ENCODE measurements around the gene NAIF1.
"Not testable (repeated sequence)": the region's sequence is repeated elsewhere in the genome, so short reads cannot be mapped to it uniquely, and the experiment has no call there.

Gene NAIF1, protein sequence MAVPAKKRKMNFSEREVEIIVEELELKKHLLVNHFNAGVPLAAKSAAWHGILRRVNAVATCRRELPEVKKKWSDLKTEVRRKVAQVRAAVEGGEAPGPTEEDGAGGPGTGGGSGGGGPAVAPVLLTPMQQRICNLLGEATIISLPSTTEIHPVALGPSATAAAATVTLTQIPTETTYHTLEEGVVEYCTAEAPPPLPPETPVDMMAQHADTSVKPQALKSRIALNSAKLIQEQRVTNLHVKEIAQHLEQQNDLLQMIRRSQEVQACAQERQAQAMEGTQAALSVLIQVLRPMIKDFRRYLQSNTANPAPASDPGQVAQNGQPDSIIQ

DNA sequence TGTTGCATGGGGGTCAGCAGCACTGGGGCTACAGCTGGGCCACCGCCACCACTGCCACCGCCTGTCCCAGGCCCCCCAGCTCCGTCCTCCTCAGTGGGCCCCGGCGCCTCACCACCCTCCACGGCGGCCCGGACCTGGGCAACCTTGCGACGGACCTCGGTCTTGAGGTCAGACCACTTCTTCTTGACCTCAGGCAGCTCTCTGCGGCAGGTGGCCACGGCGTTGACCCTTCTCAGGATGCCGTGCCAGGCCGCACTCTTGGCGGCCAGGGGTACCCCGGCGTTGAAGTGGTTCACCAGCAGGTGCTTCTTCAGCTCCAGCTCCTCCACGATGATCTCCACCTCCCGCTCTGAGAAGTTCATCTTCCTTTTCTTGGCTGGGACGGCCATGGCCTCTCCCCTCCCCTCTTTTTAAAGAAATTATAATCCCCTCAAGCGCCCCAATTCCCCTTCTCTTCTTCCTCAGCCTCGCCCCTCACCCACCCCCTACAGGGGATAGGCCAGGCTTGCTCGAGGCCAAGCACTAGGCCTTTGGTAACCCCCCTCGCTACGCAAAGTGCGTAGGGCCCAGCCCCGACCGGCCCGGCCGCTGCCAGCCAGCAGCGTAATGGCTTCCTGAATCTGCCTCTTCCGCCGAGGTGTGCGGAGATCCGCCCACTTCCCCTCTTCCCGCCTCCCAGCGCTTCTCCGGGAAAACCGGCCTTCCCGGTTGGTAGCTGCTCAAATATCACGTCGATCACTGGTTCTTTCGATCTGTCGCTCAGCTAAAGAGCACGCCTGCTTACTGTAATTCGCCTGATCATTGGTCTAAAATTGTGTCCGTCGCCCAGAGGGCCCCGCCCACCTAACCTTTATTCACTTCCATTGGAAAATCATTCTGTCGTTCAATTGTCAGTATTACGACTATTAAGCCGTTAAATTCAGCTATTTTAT lies at the start of gene NAIF1:
NAIF1 (minus strand) TSS at position 608 of the 932 bp plus-strand sequence; CDS start at position 389, 219 bp downstream.
- DNase-seq (ENCODE audit: low read depth) = peak; percentile 99
- H3K4me3 ChIP-seq (ENCODE audit: control insufficient read depth, low read depth, low read length) = peak within 1 kb of the TSS; percentile 74
- TF ChIP-seq, protein P1, sequence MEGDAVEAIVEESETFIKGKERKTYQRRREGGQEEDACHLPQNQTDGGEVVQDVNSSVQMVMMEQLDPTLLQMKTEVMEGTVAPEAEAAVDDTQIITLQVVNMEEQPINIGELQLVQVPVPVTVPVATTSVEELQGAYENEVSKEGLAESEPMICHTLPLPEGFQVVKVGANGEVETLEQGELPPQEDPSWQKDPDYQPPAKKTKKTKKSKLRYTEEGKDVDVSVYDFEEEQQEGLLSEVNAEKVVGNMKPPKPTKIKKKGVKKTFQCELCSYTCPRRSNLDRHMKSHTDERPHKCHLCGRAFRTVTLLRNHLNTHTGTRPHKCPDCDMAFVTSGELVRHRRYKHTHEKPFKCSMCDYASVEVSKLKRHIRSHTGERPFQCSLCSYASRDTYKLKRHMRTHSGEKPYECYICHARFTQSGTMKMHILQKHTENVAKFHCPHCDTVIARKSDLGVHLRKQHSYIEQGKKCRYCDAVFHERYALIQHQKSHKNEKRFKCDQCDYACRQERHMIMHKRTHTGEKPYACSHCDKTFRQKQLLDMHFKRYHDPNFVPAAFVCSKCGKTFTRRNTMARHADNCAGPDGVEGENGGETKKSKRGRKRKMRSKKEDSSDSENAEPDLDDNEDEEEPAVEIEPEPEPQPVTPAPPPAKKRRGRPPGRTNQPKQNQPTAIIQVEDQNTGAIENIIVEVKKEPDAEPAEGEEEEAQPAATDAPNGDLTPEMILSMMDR (IDR thresholded peaks at IDR 0.05; ENCODE audit: control insufficient read depth, insufficient read depth, low read depth, low read length, missing control alignments) = no peak

DNA sequence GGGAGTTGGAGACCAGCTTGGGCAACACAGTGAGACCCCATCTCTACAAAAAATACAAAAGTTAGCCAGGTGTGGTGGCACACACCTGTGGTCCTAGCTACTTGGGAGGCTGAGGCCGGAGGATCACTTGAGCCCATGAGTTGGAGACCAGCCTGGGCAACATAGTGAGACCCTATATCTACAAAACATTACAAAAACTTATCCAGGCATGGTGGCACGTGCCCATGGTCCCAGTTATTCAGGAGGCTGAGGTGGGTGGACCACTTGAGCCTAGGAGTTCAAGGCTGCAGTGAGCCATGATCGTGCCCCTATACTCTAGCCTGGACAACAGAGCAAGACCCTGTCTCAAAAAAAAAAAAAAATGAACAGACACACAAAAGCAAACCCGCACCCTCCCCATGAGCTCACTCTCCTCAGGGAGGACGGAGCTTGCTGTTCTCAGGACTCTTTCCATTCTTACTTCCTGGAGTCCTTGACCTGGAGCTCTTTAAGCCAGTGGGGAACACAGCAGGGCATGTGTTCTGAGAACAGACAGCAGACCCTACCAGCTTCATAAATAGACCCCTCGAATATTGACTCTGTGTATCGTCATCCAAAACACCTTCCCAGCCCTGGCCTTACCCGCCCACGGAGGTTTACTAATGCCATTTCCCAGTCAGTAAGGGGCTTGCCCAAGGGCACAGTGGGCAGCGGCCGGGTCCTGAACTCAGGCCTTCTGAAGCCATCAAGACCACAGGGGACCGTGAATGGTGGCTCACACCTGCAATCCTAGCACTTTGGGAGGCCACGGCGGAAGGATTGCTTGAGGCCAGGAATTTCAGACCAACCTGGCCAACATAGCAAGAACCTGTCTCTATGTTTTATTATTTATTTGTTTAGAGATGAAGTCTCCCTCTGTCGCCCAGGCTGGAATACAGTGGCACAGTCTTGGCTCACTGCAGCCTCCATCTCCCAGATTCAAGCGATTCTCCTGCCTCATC lies 49.3 kb upstream of the NAIF1 start:
- no peak overlapping the region for H3K4me3 ChIP-seq (ENCODE audit: control insufficient read depth, low read depth, low read length)
- DNase-seq (ENCODE audit: low read depth) = no peak
- TF ChIP-seq, protein P1 (IDR thresholded peaks at IDR 0.05; ENCODE audit: control insufficient read depth, insufficient read depth, low read depth, low read length, missing control alignments) = no peak

DNA sequence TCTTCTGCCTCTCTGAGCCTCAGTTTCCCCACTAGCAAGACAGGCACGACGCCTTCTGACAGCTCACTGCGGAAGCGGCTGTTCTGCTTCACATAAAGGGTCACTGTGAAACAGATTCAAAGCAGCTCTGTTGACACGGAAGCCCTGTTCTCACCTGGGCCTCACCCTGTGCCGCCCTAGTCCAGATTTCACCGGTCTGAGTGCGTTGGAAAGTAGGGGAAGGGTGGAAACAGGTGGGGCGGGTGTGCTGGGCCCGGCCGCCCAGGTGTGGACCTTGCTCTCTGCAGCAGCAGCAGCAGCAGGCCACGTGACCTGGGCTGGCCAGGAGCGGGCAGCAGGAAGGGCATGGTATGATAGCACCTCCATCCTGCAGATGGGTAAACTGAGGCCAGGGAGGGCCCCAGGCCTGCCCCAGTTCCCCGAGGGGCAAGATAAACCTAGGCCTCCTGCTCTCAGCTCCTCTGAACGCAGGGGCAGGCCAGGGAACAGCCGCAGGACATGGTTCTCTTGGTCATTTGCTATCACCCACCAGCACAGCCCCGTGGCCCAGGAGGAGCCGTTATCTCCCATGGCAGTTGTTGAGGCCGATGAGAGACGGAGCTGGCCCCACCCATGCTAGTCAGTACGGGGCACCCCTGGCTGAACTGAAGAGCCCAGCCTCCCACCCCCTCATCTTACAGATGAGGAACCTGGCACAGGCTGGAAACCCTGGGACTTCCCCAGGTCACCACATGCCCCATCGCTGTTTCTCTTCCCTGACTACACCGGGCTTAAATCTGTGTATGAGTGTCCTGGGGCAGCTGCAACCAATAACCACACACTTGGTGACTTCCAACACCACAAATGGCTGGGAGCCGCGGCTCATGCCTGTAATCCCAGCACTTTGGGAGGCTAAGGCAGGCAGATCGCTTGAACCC lies 48.3 kb upstream of the NAIF1 start:
- DNase-seq (ENCODE audit: low read depth) = no peak
- H3K4me3 ChIP-seq (ENCODE audit: control insufficient read depth, low read depth, low read length) = no peak overlapping the region
- TF ChIP-seq, protein P1 (IDR thresholded peaks at IDR 0.05; ENCODE audit: control insufficient read depth, insufficient read depth, low read depth, low read length, missing control alignments) = no peak

DNA sequence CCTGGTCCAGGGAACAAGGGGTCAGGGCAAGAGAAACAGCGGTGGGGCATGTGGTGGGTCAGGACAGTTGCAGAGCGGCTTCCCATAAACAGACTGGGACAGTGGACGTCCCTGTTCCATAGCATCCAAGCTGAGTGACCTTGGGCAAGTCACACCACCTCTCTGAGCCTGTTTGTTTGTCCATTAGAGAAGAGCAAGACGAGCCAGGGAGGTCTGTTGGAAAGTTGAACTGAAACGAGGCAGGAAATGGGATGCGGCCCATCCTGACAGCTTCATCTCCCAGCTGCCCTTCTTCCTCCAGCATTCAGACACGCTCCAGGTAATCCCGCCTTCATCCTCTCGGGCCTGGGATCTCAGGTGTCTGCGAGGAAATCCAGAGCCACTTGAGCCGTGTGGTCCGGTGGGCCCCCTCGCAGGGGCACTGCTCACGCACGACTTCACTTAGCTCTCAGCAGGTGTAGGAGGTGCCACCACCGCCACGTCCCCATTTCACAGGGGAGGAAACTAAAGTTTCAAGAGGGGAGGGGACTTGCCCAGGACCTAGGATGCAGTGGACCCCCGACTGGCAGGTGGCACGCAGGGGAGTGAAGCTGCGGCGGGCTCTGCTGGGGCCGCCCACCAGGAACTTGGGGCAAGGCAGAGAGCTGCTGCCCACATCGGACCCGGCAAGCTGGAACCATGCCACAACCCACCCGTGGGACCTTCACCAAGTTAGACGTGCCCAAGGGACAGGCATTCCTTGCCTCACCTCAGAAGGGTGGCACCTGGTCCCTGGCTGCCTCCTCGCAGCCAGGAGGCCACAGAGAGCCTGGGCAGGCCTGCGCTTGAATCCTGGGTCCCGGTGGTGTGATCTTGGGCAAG lies 47.4 kb upstream of the NAIF1 start:
- H3K4me3 ChIP-seq (ENCODE audit: control insufficient read depth, low read depth, low read length) = no peak overlapping the region
- TF ChIP-seq, protein P1 (IDR thresholded peaks at IDR 0.05; ENCODE audit: control insufficient read depth, insufficient read depth, low read depth, low read length, missing control alignments) = no peak
- no peak for DNase-seq (ENCODE audit: low read depth)

DNA sequence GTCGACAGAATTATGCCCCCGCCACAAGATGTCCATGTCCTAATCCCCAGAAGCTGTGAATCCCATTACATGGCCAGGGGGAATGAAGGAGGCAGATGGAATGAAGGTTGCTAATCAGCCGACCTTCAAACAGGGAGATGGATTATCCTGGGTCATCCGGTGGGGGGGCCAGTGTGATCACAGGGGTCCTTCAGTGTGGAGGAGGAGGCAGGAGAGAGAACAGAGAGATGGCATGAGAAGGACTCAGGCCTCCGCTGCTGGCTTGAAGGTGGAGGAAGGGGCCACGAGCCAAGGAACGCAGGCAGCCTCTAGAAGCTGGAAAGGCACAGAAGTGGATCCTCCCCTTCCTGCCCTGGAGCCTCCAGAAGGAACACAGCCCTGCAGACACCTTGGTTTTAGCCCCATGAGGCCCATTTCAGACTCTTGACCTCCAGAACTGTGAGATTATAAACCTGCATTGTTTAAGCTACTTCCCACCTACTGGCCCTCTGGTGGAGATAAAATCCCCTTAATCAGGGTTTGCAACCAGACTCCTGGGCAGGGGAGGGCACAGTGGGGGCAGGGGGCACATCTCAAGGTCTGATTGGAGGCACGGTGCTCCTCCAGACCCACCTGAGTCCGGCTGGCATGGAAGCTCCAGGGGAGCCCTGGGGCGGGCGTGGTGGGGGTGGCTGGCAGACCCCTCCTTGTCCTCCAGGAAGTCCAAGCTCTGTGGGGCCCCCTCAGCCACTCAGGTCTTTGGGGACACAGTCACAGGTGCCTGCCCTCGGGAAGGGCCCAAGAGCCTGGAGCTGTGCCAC lies 46.6 kb upstream of the NAIF1 start:
- TF ChIP-seq, protein P1 (IDR thresholded peaks at IDR 0.05; ENCODE audit: control insufficient read depth, insufficient read depth, low read depth, low read length, missing control alignments) = no peak
- H3K4me3 ChIP-seq (ENCODE audit: control insufficient read depth, low read depth, low read length) = no peak overlapping the region
- DNase-seq (ENCODE audit: low read depth) = no peak

DNA sequence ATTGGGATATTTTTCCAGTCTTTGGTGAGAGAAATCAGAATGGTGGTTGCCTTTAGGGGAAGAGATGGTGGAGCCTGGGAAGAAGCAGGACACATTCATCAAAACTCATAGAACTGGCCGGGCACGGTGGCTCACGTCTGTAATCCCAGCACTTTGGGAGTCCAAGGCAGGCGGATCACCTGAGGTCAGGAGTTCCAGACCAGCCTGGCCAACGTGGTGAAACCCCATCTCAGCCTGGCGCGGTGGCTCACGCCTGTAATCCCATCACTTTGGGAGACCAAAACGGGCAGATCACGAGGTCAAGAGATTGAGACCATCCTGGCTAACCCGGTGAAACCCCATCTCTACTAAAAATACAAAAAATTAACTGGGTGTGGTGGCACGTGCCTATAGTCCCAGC lies 44.6 kb upstream of the NAIF1 start:
- not testable (repeated sequence) for H3K4me3 ChIP-seq (ENCODE audit: control insufficient read depth, low read depth, low read length); DNase-seq (ENCODE audit: low read depth)

Data from AG09309 (cell line).